HG03442 (cell line): ENCODE results near the gene EEF2K.

Source experiments
- ATAC-seq: cut with Tn5 transposase; IDR thresholded peaks from one replicate; pipeline ENCODE4 v1.9.1; 2021; ENCODE audit warnings: mild to moderate bottlenecking, moderate library complexity; ENCODE audit not compliant: unreplicated experiment

The EEF2K gene

GRCh38 chr16:22314661-22315626 is 108.9 kb downstream of the EEF2K start:
- ATAC-seq: no peak

- ATAC-seq: no peak
Measured at GRCh38 chr16:22315979-22316378, 109.9 kb downstream of the EEF2K start.

GRCh38 chr16:22316411-22316811 is 110.3 kb downstream of the EEF2K start:
- no peak for ATAC-seq

- no peak for ATAC-seq
Measured at GRCh38 chr16:22317001-22317530, 111.0 kb downstream of the EEF2K start.

- no peak for ATAC-seq
Measured at GRCh38 chr16:22317625-22318024, 111.5 kb downstream of the EEF2K start.

- no peak for ATAC-seq
Measured at GRCh38 chr16:22318690-22319358, 112.7 kb downstream of the EEF2K start.

GRCh38 chr16:22320572-22321339 is 114.7 kb downstream of the EEF2K start:
- ATAC-seq: no peak

GRCh38 chr16:22321340-22322001 is 115.4 kb downstream of the EEF2K start:
- no peak for ATAC-seq

GRCh38 chr16:22322021-22322471 is 116.0 kb downstream of the EEF2K start:
- no peak for ATAC-seq

GRCh38 chr16:22322741-22323140 is 116.7 kb downstream of the EEF2K start:
- no peak for ATAC-seq

GRCh38 chr16:22323173-22323958 is 117.3 kb downstream of the EEF2K start:
- ATAC-seq: no peak

- no peak for ATAC-seq
Measured at GRCh38 chr16:22323959-22324786, 118.1 kb downstream of the EEF2K start.

GRCh38 chr16:22324787-22325597 is 118.9 kb downstream of the EEF2K start:
- no peak for ATAC-seq

GRCh38 chr16:22325598-22326368 is 119.7 kb downstream of the EEF2K start:
- ATAC-seq: no peak

GRCh38 chr16:22326369-22326652 is 120.2 kb downstream of the EEF2K start:
- no peak for ATAC-seq

- no peak for ATAC-seq
Measured at GRCh38 chr16:22326771-22327445, 120.8 kb downstream of the EEF2K start.

- ATAC-seq: no peak
Measured at GRCh38 chr16:22327446-22327775, 121.3 kb downstream of the EEF2K start.
